Mesenchymal stem cell (in vitro differentiated cells and primary cell): ENCODE results near the gene TMEM244.

Experiments used
- DNase-seq: peaks from one replicate; pipeline ENCODE4 v3.0.0-alpha.2; 2013
- H2AFZ ChIP-seq: one replicate; pipeline ENCODE4 v1.6.1; 2013; ENCODE audit warnings: low read depth, mild to moderate bottlenecking, control low read depth, inconsistent platforms, low read length, moderate library complexity
- H2AK5ac ChIP-seq: 2 replicates; pipeline ENCODE4 v1.6.1; 2013; ENCODE audit warnings: low read length, moderate library complexity, mild to moderate bottlenecking, inconsistent platforms; ENCODE audit not compliant: severe bottlenecking
- H2BK120ac ChIP-seq: one replicate; pipeline ENCODE4 v1.6.1; 2013; ENCODE audit warnings: low read depth, mild to moderate bottlenecking, inconsistent platforms, low read length, moderate library complexity
- H2BK12ac ChIP-seq, 2 experiments: one replicate each; pipeline ENCODE4 v1.6.1; 2013; ENCODE audit warnings: inconsistent platforms in 2 of 2, low read length in 2 of 2, mild to moderate bottlenecking in 2 of 2, moderate library complexity in 2 of 2, control low read depth in 1 of 2
- H2BK15ac ChIP-seq: one replicate; pipeline ENCODE4 v1.6.1; 2013; ENCODE audit warnings: mild to moderate bottlenecking, low read depth, inconsistent platforms; ENCODE audit not compliant: poor library complexity, severe bottlenecking
- H2BK5ac ChIP-seq: 2 replicates; pipeline ENCODE4 v1.6.1; 2013; ENCODE audit warnings: low read depth, mild to moderate bottlenecking, low read length, control low read depth, inconsistent platforms; ENCODE audit not compliant: poor library complexity, severe bottlenecking
- H3K14ac ChIP-seq, 2 experiments: one replicate each; pipeline ENCODE4 v1.6.1; 2013; ENCODE audit warnings: inconsistent platforms in 2 of 2, low read length in 2 of 2, control low read depth in 1 of 2, mild to moderate bottlenecking in 1 of 2, moderate library complexity in 1 of 2
- H3K18ac ChIP-seq, 2 experiments: one replicate each; pipeline ENCODE4 v1.6.1; 2013; ENCODE audit warnings: inconsistent platforms in 2 of 2, low read length in 2 of 2, control low read depth in 1 of 2, low read depth in 1 of 2, mild to moderate bottlenecking in 1 of 2
- H3K23ac ChIP-seq, 2 experiments: one replicate each; pipeline ENCODE4 v1.6.1; 2013; ENCODE audit warnings: inconsistent platforms in 2 of 2, low read length in 2 of 2, mild to moderate bottlenecking in 2 of 2, moderate library complexity in 2 of 2, control low read depth in 1 of 2
- H3K27ac ChIP-seq: 2 replicates; pipeline ENCODE4 v1.5.1; 2013; ENCODE audit warnings: mild to moderate bottlenecking, moderate library complexity, low read length, control low read depth, inconsistent platforms; ENCODE audit not compliant: poor library complexity, severe bottlenecking
- H3K27me3 ChIP-seq, 2 experiments: 2 replicates each; pipeline versions ENCODE4 v1.6.1 to v1.7.0; 2013; ENCODE audit warnings: low read length in 2 of 2, mild to moderate bottlenecking in 2 of 2, moderate library complexity in 2 of 2, control low read depth in 1 of 2, inconsistent platforms in 1 of 2; ENCODE audit not compliant: control insufficient read depth in 1 of 2, insufficient read depth in 1 of 2
- H3K36me3 ChIP-seq, 2 experiments: 2 replicates each; pipeline versions ENCODE4 v1.6.1 to v1.7.0; 2013; ENCODE audit warnings: low read length in 2 of 2, control low read depth in 1 of 2, inconsistent platforms in 1 of 2, low read depth in 1 of 2, mild to moderate bottlenecking in 1 of 2; ENCODE audit not compliant: insufficient read depth in 2 of 2, control insufficient read depth in 1 of 2
- H3K4ac ChIP-seq, 2 experiments: one replicate each; pipeline ENCODE4 v1.6.1; 2013; ENCODE audit warnings: inconsistent platforms in 2 of 2, low read length in 2 of 2, mild to moderate bottlenecking in 2 of 2, moderate library complexity in 2 of 2, control low read depth in 1 of 2, low read depth in 1 of 2
- H3K4me1 ChIP-seq: 2 replicates; pipeline ENCODE4 v1.6.1; 2013; ENCODE audit warnings: low read depth, low read length, control low read depth; ENCODE audit not compliant: control insufficient read depth, insufficient read depth
- H3K4me2 ChIP-seq: 2 replicates; pipeline ENCODE4 v1.6.1; 2013; ENCODE audit warnings: low read length, mild to moderate bottlenecking, inconsistent platforms; ENCODE audit not compliant: poor library complexity, severe bottlenecking
- H3K4me3 ChIP-seq, 2 experiments: 2 replicates each; pipeline versions ENCODE4 v1.5.1 to v1.7.0; 2013; ENCODE audit warnings: low read length in 2 of 2, mild to moderate bottlenecking in 2 of 2, control low read depth in 1 of 2, low read depth in 1 of 2; ENCODE audit not compliant: insufficient read depth in 1 of 2
- H3K79me1 ChIP-seq: replicated peaks from 2 replicates; pipeline ENCODE4 v1.6.1; 2013; ENCODE audit warnings: mild to moderate bottlenecking, control low read depth, low read length, inconsistent platforms; ENCODE audit not compliant: poor library complexity, severe bottlenecking
- H3K9ac ChIP-seq: 2 replicates; pipeline ENCODE4 v1.7.0; 2013; ENCODE audit warnings: mild to moderate bottlenecking, low read length, moderate library complexity
- H3K9me3 ChIP-seq: 2 replicates; pipeline ENCODE4 v1.7.0; 2013; ENCODE audit warnings: mild to moderate bottlenecking, low read length; ENCODE audit not compliant: control insufficient read depth
- H4K8ac ChIP-seq: one replicate; pipeline ENCODE4 v1.6.1; 2013; ENCODE audit warnings: inconsistent platforms, mild to moderate bottlenecking, low read length, moderate library complexity
- H4K91ac ChIP-seq: one replicate; pipeline ENCODE4 v1.6.1; 2013; ENCODE audit warnings: mild to moderate bottlenecking, low read length, inconsistent platforms
- WGBS: methylation state at CpG from one replicate; pipeline ENCODE4 v1.1.7; 2013; ENCODE audit warnings: mixed read lengths; 5-methylcytosine and 5-hydroxymethylcytosine counted together

The TMEM244 gene

DNA sequence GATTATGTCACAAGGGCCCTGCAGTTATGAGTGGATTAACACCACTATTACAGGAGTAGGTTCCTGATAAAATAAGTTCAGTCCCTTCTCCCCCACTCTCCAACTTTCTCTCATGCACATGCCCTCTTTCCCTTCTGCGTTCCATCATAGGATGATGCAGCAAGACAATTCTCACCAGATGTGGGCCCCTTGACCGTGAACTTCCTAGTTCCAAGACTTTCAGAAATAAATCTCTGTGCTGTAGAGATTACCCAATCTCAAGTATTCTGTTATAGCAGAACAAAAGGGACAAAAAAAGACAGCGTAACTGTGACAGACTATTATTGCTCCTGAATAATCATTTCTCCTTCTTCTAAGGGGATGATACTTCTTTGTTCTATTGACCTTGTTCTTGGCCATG, 33.8 kb upstream of the TMEM244 start:
- Histone ChIP-seq H2AFZ (no peak overlapping the region), H3K9ac (no peak overlapping the region), H3K23ac (no peak overlapping the region), H3K18ac (no peak overlapping the region), H3K9me3 (no peaks in the 10 kb centered on the region), H2BK5ac (no peak overlapping the region), H2BK12ac (no peak overlapping the region), H3K4me1 (no peaks in the 10 kb centered on the region), H3K14ac (no peak overlapping the region), H3K27me3 (no peaks in the 10 kb centered on the region), H2AK5ac (no peak overlapping the region), H3K79me1 (no peaks in the 10 kb centered on the region), H3K27ac (no peak overlapping the region), H3K36me3 (no peaks in the 10 kb centered on the region), H3K4me3 (no peak overlapping the region), H4K91ac (no peak overlapping the region), H4K8ac (no peak overlapping the region), H3K4ac (no peak overlapping the region), H2BK15ac (no peak overlapping the region), H3K4me2 (no peak overlapping the region), H2BK120ac (no peak overlapping the region)
- peak; percentile 5 for DNase-seq
- WGBS, result 81% methylated on average over 2 of the region's 3 CpGs

DNA sequence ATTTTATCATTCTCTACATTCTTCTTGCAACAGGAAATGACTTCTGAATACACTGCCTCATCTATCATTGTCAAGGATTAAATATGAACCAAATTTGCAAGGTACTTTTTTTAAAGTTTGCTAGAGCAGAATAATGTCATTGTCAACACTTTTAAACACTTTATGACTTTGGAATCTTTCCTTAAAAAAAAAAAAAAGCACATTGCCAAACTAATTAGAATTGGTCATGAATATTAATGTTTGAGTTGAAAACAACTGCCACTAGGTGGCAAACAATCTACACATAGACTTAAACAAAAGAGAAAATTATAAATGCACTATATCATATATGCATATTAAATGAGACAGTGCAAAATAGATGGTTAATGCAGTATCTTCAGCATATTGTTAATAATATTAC, 32.5 kb upstream of the TMEM244 start:
- Histone ChIP-seq H3K18ac (no peak overlapping the region), H3K27me3 (no peaks in the 10 kb centered on the region), H3K4me3 (no peak overlapping the region), H3K9ac (no peak overlapping the region), H2BK15ac (no peak overlapping the region), H3K4me1 (no peaks in the 10 kb centered on the region), H4K91ac (no peak overlapping the region), H3K4ac (no peak overlapping the region), H3K36me3 (no peaks in the 10 kb centered on the region), H2BK5ac (no peak overlapping the region), H3K79me1 (no peaks in the 10 kb centered on the region), H3K27ac (no peak overlapping the region), H2AFZ (no peak overlapping the region), H4K8ac (no peak overlapping the region), H3K4me2 (no peak overlapping the region), H2BK12ac (no peak overlapping the region), H2BK120ac (no peak overlapping the region), H2AK5ac (no peak overlapping the region), H3K9me3 (no peaks in the 10 kb centered on the region), H3K14ac (no peak overlapping the region), H3K23ac (no peak overlapping the region)
- peak; percentile 44 for DNase-seq

- Histone ChIP-seq H3K79me1 (no peaks in the 10 kb centered on the region), H2BK15ac (no peak overlapping the region), H3K23ac (peak overlapping the region in 1 of 2 experiments; percentile 74), H3K9ac (no peak overlapping the region), H2BK12ac (no peak overlapping the region), H3K4me1 (no peaks in the 10 kb centered on the region), H4K91ac (no peak overlapping the region), H3K36me3 (no peaks in the 10 kb centered on the region), H4K8ac (no peak overlapping the region), H3K27ac (no peak overlapping the region), H3K4ac (no peak overlapping the region), H3K14ac (no peak overlapping the region), H3K9me3 (no peaks in the 10 kb centered on the region), H2BK5ac (no peak overlapping the region), H2BK120ac (no peak overlapping the region), H3K18ac (no peak overlapping the region), H2AK5ac (peak overlapping the region; percentile 6), H3K27me3 (no peaks in the 10 kb centered on the region), H3K4me2 (no peak overlapping the region), H2AFZ (no peak overlapping the region), H3K4me3 (no peak overlapping the region)
- no peak for DNase-seq
- WGBS, result 48% methylated on average over 2 of the region's 4 CpGs
These were observed 29.6 kb upstream of the TMEM244 start for GRCh38 chr6:129890701-129891100.

- no peaks in the 10 kb centered on the region for H3K27me3 ChIP-seq
- no peak for DNase-seq
- H2AK5ac ChIP-seq, result no peak overlapping the region
- H3K18ac ChIP-seq, result no peak overlapping the region
- no peak overlapping the region for H2BK15ac ChIP-seq
- H3K9ac ChIP-seq, result no peak overlapping the region
- H3K36me3 ChIP-seq, result no peaks in the 10 kb centered on the region
- no peak overlapping the region for H2BK12ac ChIP-seq
- H3K4me3 ChIP-seq, result no peak overlapping the region
- H3K14ac ChIP-seq, result no peak overlapping the region
- H4K91ac ChIP-seq, result no peak overlapping the region
- no peak overlapping the region for H3K23ac ChIP-seq
- no peaks in the 10 kb centered on the region for H3K79me1 ChIP-seq
- H3K4me2 ChIP-seq, result no peak overlapping the region
- 51% methylated on average over 2 of the region's 2 CpGs for WGBS
- no peak overlapping the region for H2BK120ac ChIP-seq
- H2BK5ac ChIP-seq, result no peak overlapping the region
- H2AFZ ChIP-seq, result no peak overlapping the region
- H3K9me3 ChIP-seq, result no peaks in the 10 kb centered on the region
- no peaks in the 10 kb centered on the region for H3K4me1 ChIP-seq
- H4K8ac ChIP-seq, result no peak overlapping the region
- H3K4ac ChIP-seq, result no peak overlapping the region
- no peak overlapping the region for H3K27ac ChIP-seq
These were observed 29.0 kb upstream of the TMEM244 start for GRCh38 chr6:129890164-129890563.
